ENCODE data around the gene SLC45A3. TPM values are rescaled to one million over a fixed set of nuclear protein-coding genes. Genes with fewer than 3 reads are reported as not detected.

SLC45A3 gene
- total RNA-seq, 1 experiment from 2014 or later = 3.0 TPM

DNA sequence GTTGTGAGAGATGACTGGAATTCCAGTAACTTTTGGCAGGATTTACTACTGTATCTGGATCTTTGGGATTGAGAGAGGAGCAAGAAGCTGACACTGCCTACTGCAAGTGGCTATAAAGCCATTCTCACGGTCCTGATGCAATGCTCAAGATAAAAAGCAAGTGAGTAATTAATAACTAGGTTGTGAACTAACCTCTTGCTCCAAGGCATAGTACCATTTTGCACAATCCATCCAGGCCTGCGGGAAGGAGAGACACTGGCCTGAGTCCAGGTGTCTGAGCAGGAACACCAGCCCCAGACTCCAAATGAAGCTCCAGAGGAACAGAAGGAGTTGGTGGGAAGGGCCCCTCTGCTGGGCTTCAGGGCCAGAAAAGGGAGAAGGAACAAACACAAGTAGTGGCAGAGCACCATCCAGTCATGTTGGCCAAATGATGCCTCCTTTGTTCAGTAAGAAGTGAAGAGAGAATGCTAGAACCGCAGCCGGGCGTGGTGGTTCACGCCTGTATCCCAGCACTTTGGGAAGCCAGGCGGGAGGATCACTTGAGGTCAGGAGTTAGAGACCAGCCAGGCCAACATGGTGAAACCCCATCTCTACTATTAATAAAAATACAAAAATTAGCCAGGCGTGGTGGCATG is 9.9 kb upstream of the SLC45A3 start:
- H3K4me1 ChIP-seq (ENCODE audit: control insufficient read depth, insufficient read depth, low read length) = no peaks in the 10 kb centered on the region; the same call in 1 of the 2 replicates
- ATAC-seq = no peak
- no peaks in the 10 kb centered on the region for H3K9me3 ChIP-seq (ENCODE audit: control insufficient read depth, insufficient read depth, low read depth, low read length)
- no peak overlapping the region for H3K4me3 ChIP-seq (ENCODE audit: low read depth in 2 of 2, low read length in 2 of 2)
- no peaks in the 10 kb centered on the region for H3K36me3 ChIP-seq (ENCODE audit: control insufficient read depth, insufficient read depth, low read length)
- CTCF ChIA-PET = no interaction called here
- DNase-seq (ENCODE audit: low read depth, low spot score) = no peak
- in situ Hi-C loops (cut with HindIII; ENCODE audit: low pct_unique_long_range_greater_than_20kb, low sequenced_read_pairs) (no loop called here), intact Hi-C loops (cut with micrococcal nuclease; ENCODE audit: unreplicated experiment) (no loop called here)
- H3K27me3 ChIP-seq (ENCODE audit: control insufficient read depth, insufficient read depth, low read length) = no peaks in the 10 kb centered on the region
- TF ChIP-seq, protein P1, sequence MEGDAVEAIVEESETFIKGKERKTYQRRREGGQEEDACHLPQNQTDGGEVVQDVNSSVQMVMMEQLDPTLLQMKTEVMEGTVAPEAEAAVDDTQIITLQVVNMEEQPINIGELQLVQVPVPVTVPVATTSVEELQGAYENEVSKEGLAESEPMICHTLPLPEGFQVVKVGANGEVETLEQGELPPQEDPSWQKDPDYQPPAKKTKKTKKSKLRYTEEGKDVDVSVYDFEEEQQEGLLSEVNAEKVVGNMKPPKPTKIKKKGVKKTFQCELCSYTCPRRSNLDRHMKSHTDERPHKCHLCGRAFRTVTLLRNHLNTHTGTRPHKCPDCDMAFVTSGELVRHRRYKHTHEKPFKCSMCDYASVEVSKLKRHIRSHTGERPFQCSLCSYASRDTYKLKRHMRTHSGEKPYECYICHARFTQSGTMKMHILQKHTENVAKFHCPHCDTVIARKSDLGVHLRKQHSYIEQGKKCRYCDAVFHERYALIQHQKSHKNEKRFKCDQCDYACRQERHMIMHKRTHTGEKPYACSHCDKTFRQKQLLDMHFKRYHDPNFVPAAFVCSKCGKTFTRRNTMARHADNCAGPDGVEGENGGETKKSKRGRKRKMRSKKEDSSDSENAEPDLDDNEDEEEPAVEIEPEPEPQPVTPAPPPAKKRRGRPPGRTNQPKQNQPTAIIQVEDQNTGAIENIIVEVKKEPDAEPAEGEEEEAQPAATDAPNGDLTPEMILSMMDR (IDR thresholded peaks at IDR 0.05) = no peak
- TF ChIP-seq REST (IDR thresholded peaks at IDR 0.05; ENCODE audit: insufficient read depth in 1 of 2, low read depth in 2 of 2, low read length in 1 of 2) (no peak), POLR2AphosphoS5 (IDR thresholded peaks at IDR 0.05; ENCODE audit: low read depth, low read length) (no peak), SIN3A (IDR thresholded peaks at IDR 0.05; ENCODE audit: borderline replicate concordance, insufficient read depth, low read depth, low read length) (no peak), TCF7L2 (IDR thresholded peaks at IDR 0.05; ENCODE audit: low read depth, low read length) (no peak)
- BruUV-seq (replicated peaks) = no TSS peak
- POLR2A ChIA-PET = no interaction called here
- no peak overlapping the region for H3K27ac ChIP-seq (ENCODE audit: low read length)

DNA sequence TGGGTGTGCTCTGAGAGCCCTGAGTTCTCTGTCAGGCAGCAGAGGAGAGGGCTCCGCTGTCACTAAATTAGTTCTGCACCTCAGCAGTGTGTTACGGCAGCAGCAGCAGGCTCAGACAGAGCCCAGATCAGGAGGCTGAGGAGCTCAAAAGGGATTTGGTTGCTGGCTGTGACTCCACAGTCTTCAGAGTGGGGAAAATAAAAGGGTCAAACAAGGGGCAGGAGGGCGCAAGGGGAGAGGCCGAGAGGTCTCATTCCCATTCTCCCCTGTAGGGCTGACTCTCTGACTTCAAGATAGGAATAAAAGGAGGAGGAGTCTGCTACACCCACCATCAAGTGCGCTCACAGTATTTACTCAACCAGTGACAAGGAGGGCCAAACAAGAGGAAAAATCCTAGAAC is 9.2 kb upstream of the SLC45A3 start:
- no peak overlapping the region for H3K4me3 ChIP-seq (ENCODE audit: low read depth in 2 of 2, low read length in 2 of 2)
- H3K27ac ChIP-seq (ENCODE audit: low read length) = no peak overlapping the region
- in situ Hi-C loops (cut with HindIII; ENCODE audit: low pct_unique_long_range_greater_than_20kb, low sequenced_read_pairs) (no loop called here), intact Hi-C loops (cut with micrococcal nuclease; ENCODE audit: unreplicated experiment) (no loop called here)
- POLR2A ChIA-PET = no interaction called here
- no peak for DNase-seq (ENCODE audit: low read depth, low spot score)
- H3K4me1 ChIP-seq (ENCODE audit: control insufficient read depth, insufficient read depth, low read length) = no peaks in the 10 kb centered on the region; the same call in 1 of the 2 replicates
- TF ChIP-seq SIN3A (IDR thresholded peaks at IDR 0.05; ENCODE audit: borderline replicate concordance, insufficient read depth, low read depth, low read length) (no peak), TCF7L2 (IDR thresholded peaks at IDR 0.05; ENCODE audit: low read depth, low read length) (no peak), POLR2AphosphoS5 (IDR thresholded peaks at IDR 0.05; ENCODE audit: low read depth, low read length) (no peak), REST (IDR thresholded peaks at IDR 0.05; ENCODE audit: insufficient read depth in 1 of 2, low read depth in 2 of 2, low read length in 1 of 2) (no peak)
- TF ChIP-seq, protein P1 (IDR thresholded peaks at IDR 0.05) = no peak
- BruUV-seq (replicated peaks) = no TSS peak
- no peaks in the 10 kb centered on the region for H3K36me3 ChIP-seq (ENCODE audit: control insufficient read depth, insufficient read depth, low read length)
- CTCF ChIA-PET = interaction anchor here (0.6 kb wide), 1 partner anchor 169 kb away, joined by 3 read pairs; no protein-coding TSS in a partner anchor
- ATAC-seq = no peak
- no peaks in the 10 kb centered on the region for H3K27me3 ChIP-seq (ENCODE audit: control insufficient read depth, insufficient read depth, low read length)
- no peaks in the 10 kb centered on the region for H3K9me3 ChIP-seq (ENCODE audit: control insufficient read depth, insufficient read depth, low read depth, low read length)

Measured in Panc1 (cell line).